SU-DHL-6 (cell line): Measurements from ENCODE around the gene ZMYM4.

Experiments used
- EZH2phosphoT487 ChIP-seq: fragments of 200-600 bp; sonication (generic), shearing (Covaris generic); conservative IDR thresholded peaks from 2 replicates; pipeline ENCODE4 v1.6.1; 2018; ENCODE audit warnings: mild to moderate bottlenecking, antibody characterized with exemption, low read length, moderate library complexity, mixed read lengths
- TF ChIP-seq, protein P1 (sequence below): fragments of 200-600 bp; sonication (generic); IDR thresholded peaks from one replicate; pipeline ENCODE4 v1.5.1; 2017; ENCODE audit warnings: antibody characterized with exemption, mild to moderate bottlenecking, low read length, moderate library complexity; ENCODE audit not compliant: insufficient read depth, poor library complexity, severe bottlenecking

GRCh38 chr1:35444519-35444774, 175.9 kb downstream of the ZMYM4 start:
- TF ChIP-seq, protein P1, sequence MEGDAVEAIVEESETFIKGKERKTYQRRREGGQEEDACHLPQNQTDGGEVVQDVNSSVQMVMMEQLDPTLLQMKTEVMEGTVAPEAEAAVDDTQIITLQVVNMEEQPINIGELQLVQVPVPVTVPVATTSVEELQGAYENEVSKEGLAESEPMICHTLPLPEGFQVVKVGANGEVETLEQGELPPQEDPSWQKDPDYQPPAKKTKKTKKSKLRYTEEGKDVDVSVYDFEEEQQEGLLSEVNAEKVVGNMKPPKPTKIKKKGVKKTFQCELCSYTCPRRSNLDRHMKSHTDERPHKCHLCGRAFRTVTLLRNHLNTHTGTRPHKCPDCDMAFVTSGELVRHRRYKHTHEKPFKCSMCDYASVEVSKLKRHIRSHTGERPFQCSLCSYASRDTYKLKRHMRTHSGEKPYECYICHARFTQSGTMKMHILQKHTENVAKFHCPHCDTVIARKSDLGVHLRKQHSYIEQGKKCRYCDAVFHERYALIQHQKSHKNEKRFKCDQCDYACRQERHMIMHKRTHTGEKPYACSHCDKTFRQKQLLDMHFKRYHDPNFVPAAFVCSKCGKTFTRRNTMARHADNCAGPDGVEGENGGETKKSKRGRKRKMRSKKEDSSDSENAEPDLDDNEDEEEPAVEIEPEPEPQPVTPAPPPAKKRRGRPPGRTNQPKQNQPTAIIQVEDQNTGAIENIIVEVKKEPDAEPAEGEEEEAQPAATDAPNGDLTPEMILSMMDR = no peak
- TF ChIP-seq EZH2phosphoT487 = no peak
